ENCODE data around the gene CLEC4A. TPM values are rescaled to one million over a fixed set of nuclear protein-coding genes. Genes with fewer than 3 reads are reported as not detected.

Gene CLEC4A
- total RNA-seq, 1 experiment from 2014 or later = not detected

Other genes starting within 250 kb of the CLEC4A start
- gene SLC2A3, start 187.4 kb upstream of the CLEC4A start, total RNA-seq (2014; rRNA removed; shearing (Covaris generic)) = 299 and 321 TPM in 2 replicates
- 6.9 and 7.3 TPM in 2 replicates for gene FOXJ2, start 90.9 kb upstream of the CLEC4A start, total RNA-seq (2014; rRNA removed; shearing (Covaris generic))
- gene C3AR1, start 57.3 kb upstream of the CLEC4A start, total RNA-seq (2014; rRNA removed; shearing (Covaris generic)) = not detected in 2 replicates
- 27.4 and 31.3 TPM in 2 replicates for gene NECAP1, start 41.3 kb upstream of the CLEC4A start, total RNA-seq (2014; rRNA removed; shearing (Covaris generic))
- gene ZNF705A, start 33.4 kb downstream of the CLEC4A start, total RNA-seq (2014; rRNA removed; shearing (Covaris generic)) = not detected in 2 replicates
- not detected in 2 replicates for gene FAM90A1, start 104.0 kb downstream of the CLEC4A start, total RNA-seq (2014; rRNA removed; shearing (Covaris generic))

Data from NCI-H460 (cell line).